Daoy (cell line): ENCODE data around the gene SERINC5. TPM values are rescaled to one million over a fixed set of nuclear protein-coding genes. Genes with fewer than 3 reads are reported as not detected.

ENCODE experiments used
- DNase-seq: peaks from one replicate; pipeline ENCODE4 v3.0.0-alpha.2; 2015; ENCODE audit warnings: low read depth
- total RNA-seq: library from RNA; depleted of rRNA; stranded (reverse); fragments of >200 nt; shearing (Covaris generic); gene quantifications from 2 replicates; pipeline ENCODE4 v1.2.3, GENCODE V29; 2014; rRNA removed

SERINC5 gene
- total RNA-seq, 1 experiment from 2014 or later: 5.7 TPM

DNA sequence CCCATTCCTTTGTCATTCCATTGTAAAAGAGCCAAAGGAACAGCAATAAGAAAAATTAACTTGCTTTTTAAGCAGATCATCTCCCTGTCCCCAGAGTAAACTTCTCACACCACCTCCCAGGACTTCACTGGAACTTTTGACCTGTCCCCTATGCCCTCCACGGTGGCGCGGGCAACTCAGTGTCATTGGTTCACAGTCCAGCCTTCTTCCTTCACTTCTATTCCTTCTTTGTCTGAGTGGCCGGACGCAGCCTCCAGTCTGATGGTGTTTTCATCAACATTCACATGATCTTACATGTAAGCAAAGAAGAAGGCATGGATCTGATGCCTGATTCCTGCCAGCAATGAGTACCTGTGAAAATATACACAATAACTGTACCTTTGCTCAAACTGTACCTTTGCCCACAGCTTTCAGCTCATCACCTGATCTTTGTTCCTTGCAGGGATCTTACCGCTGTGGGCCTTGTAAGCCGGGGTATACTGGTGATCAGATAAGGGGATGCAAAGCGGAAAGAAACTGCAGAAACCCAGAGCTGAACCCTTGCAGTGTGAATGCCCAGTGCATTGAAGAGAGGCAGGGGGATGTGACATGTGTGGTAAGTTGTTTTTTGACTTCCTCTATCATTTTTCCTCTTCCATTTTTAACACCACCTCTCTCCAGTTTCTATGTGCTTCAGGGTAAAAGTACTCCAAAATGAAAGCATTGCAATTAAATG is 188.2 kb downstream of the SERINC5 start:
- no peak for DNase-seq

DNA sequence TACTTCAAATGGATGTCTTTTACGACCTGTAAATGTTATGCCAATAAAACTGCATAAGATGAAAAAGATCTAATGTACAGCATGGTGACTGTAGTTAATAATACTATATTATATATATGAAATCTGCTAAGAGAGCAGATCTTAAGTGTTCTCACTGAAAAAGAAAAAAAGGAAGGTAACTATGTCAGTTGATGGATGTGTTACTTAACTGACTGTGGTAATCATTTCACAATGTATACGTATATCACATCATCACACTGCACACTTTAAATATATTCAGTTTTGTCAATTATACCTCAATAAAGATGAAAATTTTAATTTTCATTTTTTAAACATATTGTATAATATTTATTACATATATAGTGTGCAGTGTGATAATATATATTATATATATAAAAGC is 188.8 kb downstream of the SERINC5 start:
- no peak for DNase-seq

DNA sequence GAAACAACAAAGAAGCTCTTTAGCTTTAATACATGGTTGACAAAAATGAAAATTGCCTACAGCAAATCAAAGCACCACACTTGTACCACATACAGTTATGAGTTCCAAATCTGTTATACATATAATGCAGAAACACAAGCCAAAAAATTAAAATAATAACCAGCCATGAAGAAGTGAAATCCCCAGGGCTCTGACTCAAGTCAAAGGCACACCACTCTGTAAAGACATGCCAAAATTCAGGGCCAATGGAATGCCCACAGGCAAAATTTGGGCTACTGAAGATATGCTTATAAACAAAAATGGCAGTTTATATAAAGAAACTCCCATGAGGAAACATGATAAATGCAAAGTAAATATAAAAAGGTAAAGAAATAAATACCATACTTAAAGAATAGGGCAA is 191.7 kb downstream of the SERINC5 start:
- DNase-seq: no peak

Other genes with a start within 250 kb of the SERINC5 start
- gene THBS4, start 220.7 kb downstream of the SERINC5 start, total RNA-seq: 3.2 and 6.5 TPM in 2 replicates
- not detected in 2 replicates for gene SPZ1, start 64.0 kb upstream of the SERINC5 start, total RNA-seq
- gene ZFYVE16, start 152.0 kb upstream of the SERINC5 start, total RNA-seq: 30.5 and 31.1 TPM in 2 replicates
- 4.3 and 7.0 TPM in 2 replicates for gene FAM151B, start 232.1 kb upstream of the SERINC5 start, total RNA-seq